ENCODE results near the gene PI4K2B. TPM values are rescaled to one million over a fixed set of nuclear protein-coding genes. Genes with fewer than 3 reads are reported as not detected.

PI4K2B gene
- total RNA-seq, 1 experiment from 2014 or later = 22.8 TPM

- CTCF ChIA-PET = interaction anchor here (0.6 to 1.9 kb wide), 3 partner anchors 13 to 177 kb away, joined by 3 to 6 read pairs (median 3); partner anchors contain the start of gene ZCCHC4
- H3K4me1 Mint-ChIP-seq (ENCODE audit: insufficient read depth, unreplicated experiment) = no peaks in the 10 kb centered on the region
- no peak for TF ChIP-seq CTCF (IDR thresholded peaks at IDR 0.05; ENCODE audit: unreplicated experiment)
- H3K4me3 Mint-ChIP-seq (ENCODE audit: unreplicated experiment) = no peak overlapping the region
- no peak for DNase-seq (ENCODE audit: unreplicated experiment)
- H3K27me3 Mint-ChIP-seq (ENCODE audit: insufficient read depth, unreplicated experiment) = no peaks in the 10 kb centered on the region
- H3K27ac Mint-ChIP-seq (ENCODE audit: low read depth, unreplicated experiment) = no peak overlapping the region
- H3K36me3 Mint-ChIP-seq (ENCODE audit: insufficient read depth, unreplicated experiment) = peaks cover 7% of the 10 kb centered on the region
- peaks cover 16% of the 10 kb centered on the region for H3K9me3 Mint-ChIP-seq (ENCODE audit: unreplicated experiment)
- intact Hi-C loops (cut with micrococcal nuclease) = no loop called here
- BruUV-seq (replicated peaks) = no TSS peak
- POLR2A ChIA-PET = interaction anchor here (1.6 kb wide), 1 partner anchor 21 kb away, joined by 5 read pairs; the partner anchor contains the start of gene ZCCHC4
Observed at GRCh38 chr4:25291158-25291733, 57.4 kb downstream of the PI4K2B start.

GRCh38 chr4:25297528-25298242, 63.9 kb downstream of the PI4K2B start:
- H3K4me1 Mint-ChIP-seq (ENCODE audit: insufficient read depth, unreplicated experiment) = no peaks in the 10 kb centered on the region
- H3K27me3 Mint-ChIP-seq (ENCODE audit: insufficient read depth, unreplicated experiment) = peaks cover 11% of the 10 kb centered on the region
- no peaks in the 10 kb centered on the region for H3K9me3 Mint-ChIP-seq (ENCODE audit: unreplicated experiment)
- intact Hi-C loops (cut with micrococcal nuclease) = no loop called here
- no peak overlapping the region for H3K27ac Mint-ChIP-seq (ENCODE audit: low read depth, unreplicated experiment)
- no peak overlapping the region for H3K4me3 Mint-ChIP-seq (ENCODE audit: unreplicated experiment)
- ChIA-PET CTCF (no interaction called here), POLR2A (no interaction called here)
- no peaks in the 10 kb centered on the region for H3K36me3 Mint-ChIP-seq (ENCODE audit: insufficient read depth, unreplicated experiment)
- BruUV-seq (replicated peaks) = no TSS peak
- no peak for TF ChIP-seq CTCF (IDR thresholded peaks at IDR 0.05; ENCODE audit: unreplicated experiment)
- DNase-seq (ENCODE audit: unreplicated experiment) = no peak

- ChIA-PET POLR2A (interaction anchor here (1.7 kb wide), 1 partner anchor 10 kb away, joined by 5 read pairs; no protein-coding TSS in a partner anchor), CTCF (interaction anchor here (1.6 to 4.5 kb wide), 2 partner anchors 11 to 13 kb away, joined by 8 to 22 read pairs; partner anchors contain the start of gene ZCCHC4)
- Mint-ChIP-seq H3K27me3 (ENCODE audit: insufficient read depth, unreplicated experiment) (peaks cover 11% of the 10 kb centered on the region), H3K4me3 (ENCODE audit: unreplicated experiment) (no peak overlapping the region), H3K36me3 (ENCODE audit: insufficient read depth, unreplicated experiment) (peaks cover 4% of the 10 kb centered on the region), H3K9me3 (ENCODE audit: unreplicated experiment) (no peaks in the 10 kb centered on the region), H3K27ac (ENCODE audit: low read depth, unreplicated experiment) (no peak overlapping the region), H3K4me1 (ENCODE audit: insufficient read depth, unreplicated experiment) (no peaks in the 10 kb centered on the region)
- no peak for TF ChIP-seq CTCF (IDR thresholded peaks at IDR 0.05; ENCODE audit: unreplicated experiment)
- BruUV-seq (replicated peaks) = no TSS peak
- no peak for DNase-seq (ENCODE audit: unreplicated experiment)
- intact Hi-C loops (cut with micrococcal nuclease) = no loop called here
Observed at GRCh38 chr4:25299476-25300203, 65.8 kb downstream of the PI4K2B start.

- no peak for DNase-seq (ENCODE audit: unreplicated experiment)
- POLR2A ChIA-PET = no interaction called here
- intact Hi-C loops (cut with micrococcal nuclease) = no loop called here
- no peak for TF ChIP-seq CTCF (IDR thresholded peaks at IDR 0.05; ENCODE audit: unreplicated experiment)
- Mint-ChIP-seq H3K36me3 (ENCODE audit: insufficient read depth, unreplicated experiment) (peaks cover 6% of the 10 kb centered on the region), H3K4me3 (ENCODE audit: unreplicated experiment) (no peak overlapping the region), H3K4me1 (ENCODE audit: insufficient read depth, unreplicated experiment) (no peaks in the 10 kb centered on the region), H3K27me3 (ENCODE audit: insufficient read depth, unreplicated experiment) (peaks cover 11% of the 10 kb centered on the region), H3K9me3 (ENCODE audit: unreplicated experiment) (no peaks in the 10 kb centered on the region), H3K27ac (ENCODE audit: low read depth, unreplicated experiment) (no peak overlapping the region)
- no TSS peak for BruUV-seq (replicated peaks)
- CTCF ChIA-PET = interaction anchor here (1.2 to 4.5 kb wide), 2 partner anchors 11 to 50 kb away, joined by 3 to 22 read pairs; partner anchors contain the start of gene ZCCHC4
Observed at GRCh38 chr4:25301471-25301870, 67.6 kb downstream of the PI4K2B start.
